Suppressor macrophage treated with lipopolysaccharide for 4 hours (primary cell): ENCODE data around the gene HES5.
A peak's percentile ranks its signal among the peaks of the same experiment; 100 is the strongest.

Experiments
- DNase-seq: peaks from one replicate; pipeline ENCODE4 v3.0.0-alpha.2; 2020

HES5 gene

GRCh38 chr1:2530513-2531361 is 674 bp upstream of the HES5 start:
- no peak for DNase-seq

- DNase-seq, result peak; percentile 62
Measured at GRCh38 chr1:2528966-2529783, 888 bp downstream of the HES5 start.

- no peak for DNase-seq
Measured at GRCh38 chr1:2528611-2528965, 1.5 kb downstream of the HES5 start.

DNA sequence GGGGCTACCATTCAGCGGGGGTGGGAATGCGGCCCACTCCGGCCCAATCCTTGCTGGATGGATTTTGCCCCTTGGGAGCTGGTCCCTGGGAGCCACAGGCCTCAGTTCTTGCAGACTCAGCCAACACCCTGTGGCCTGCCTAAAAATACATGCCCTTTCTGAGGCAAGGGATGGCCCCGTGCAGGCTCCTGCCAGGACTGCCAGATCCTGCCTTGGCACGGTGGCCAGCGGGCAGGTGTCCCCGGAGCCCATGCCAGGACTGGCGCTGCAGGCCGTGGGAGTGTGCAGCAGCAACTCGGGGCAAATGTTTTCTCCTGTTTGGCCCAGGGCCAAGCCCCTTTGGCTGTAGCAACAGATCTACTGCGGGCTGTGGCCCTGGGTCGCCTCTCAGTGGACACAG is 2.0 kb downstream of the HES5 start:
- DNase-seq, result no peak

DNA sequence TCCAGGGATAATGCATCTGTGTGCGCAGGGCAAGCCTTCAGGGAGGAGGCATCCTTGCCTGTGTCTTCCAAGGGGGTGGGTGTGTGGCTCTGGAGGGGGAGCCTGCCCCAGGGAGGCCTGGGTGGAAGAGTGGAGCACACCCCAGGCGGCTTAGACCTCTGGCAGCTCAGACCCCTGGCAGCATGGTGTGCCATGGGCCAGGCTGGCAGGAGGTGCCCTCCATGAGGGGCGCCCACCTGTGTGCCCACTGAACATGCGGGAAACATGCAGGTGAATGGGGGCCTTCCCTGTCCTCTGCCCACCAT is 2.6 kb downstream of the HES5 start:
- DNase-seq, result no peak

- DNase-seq, result peak; percentile 48
Measured at GRCh38 chr1:2526824-2527555, 3.1 kb downstream of the HES5 start.

GRCh38 chr1:2525920-2526823 is 3.9 kb downstream of the HES5 start, which contains the start of gene PANK4:
Gene PANK4 (minus strand): TSS chr1:2526596. CDS start chr1:2526587, 9 bp downstream.
- DNase-seq, result peak; percentile 97

GRCh38 chr1:2525572-2525919 is 4.5 kb downstream of the HES5 start:
- DNase-seq, result no peak

DNA sequence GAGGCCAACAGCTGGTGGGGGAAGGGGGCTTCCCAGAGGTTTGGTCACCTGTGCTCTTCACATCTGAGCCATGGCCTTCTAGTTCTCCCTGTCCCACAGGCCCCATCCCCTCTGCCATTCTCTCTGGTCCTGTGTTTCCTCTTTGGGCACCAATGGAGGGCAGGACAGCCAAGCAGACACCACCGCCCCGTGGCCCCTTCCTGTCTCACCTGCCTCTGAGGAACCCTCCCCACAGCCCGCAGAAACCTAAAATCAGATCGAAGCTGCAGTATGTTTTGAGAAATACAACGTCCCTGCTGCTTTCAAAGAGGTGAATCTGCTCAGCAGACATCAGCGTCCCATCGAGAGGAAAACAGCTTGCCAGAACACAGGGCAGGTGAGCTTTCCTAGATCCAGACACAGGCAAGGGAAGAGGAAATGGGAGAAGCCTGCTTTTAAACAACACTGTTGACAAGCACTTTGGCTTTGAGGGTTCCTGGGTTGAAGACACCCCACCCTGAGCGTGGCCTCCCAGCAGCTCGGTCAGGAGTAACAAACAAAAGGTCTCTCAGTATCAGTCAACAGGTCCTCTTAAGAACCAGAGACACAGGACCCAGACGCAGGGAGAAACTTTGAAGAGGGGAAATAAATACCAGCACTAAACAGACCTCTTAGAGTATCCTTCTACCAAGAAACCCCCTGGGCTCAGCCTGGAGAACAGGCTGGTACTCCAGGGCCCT is 6.0 kb downstream of the HES5 start:
- no peak for DNase-seq

DNA sequence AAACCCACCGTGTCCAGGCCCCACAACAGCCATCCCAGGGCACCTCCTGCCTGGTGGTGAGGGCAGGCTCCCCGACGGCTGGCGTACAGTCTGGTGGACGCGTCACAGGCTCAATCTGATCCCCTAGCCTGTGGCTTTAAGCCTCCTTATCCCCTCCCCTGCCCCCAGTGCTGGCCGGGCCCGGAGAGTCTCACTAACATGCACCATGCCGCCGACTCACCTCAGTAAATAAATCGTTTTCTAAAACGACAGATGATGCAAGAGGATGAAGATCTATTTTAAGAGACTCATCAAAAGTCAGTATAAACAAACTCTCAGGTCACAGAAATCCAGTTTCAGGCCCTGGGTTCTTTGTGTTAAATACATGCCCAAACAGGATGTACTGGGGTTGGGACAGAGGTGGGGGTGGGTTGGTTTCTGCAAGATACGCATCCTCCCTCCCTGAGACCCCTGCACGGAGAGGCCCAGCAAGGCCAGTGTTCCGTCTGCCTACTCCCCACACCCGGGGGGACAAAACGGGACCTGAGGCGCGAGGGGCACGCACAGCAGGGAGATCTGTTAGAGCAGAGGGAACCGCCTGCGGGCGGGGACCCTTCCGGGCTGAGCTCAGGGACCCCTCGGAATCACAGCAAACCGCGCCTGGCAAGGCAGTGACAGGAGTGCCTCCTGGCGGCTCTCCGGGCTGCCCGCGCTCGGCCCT is 6.7 kb downstream of the HES5 start:
- no peak for DNase-seq

- DNase-seq, result no peak
Measured at GRCh38 chr1:2522230-2522629, 7.8 kb downstream of the HES5 start.

DNA sequence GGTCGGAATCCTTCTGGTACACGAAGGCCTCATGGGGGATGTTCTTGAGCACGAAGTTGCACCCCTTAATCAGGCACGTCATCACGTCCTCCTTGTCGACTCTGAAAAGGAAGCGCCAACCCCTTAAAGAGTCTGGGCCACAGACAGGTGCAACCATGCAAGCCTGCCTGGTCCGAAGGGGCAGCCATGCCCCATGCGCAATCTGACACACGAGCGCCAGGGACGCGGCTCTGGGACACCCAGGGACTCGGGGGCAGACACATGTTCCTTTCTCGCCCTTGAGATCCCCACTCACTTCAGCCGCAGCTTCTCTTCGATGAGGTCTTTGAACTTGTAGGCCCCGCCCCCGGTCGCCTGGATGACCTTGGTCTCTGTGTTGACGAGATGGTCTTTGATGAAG is 9.3 kb downstream of the HES5 start:
- DNase-seq, result no peak

- no peak for DNase-seq
Measured at GRCh38 chr1:2520206-2520605, 9.9 kb downstream of the HES5 start.

- no peak for DNase-seq
Measured at GRCh38 chr1:2519729-2520128, 10.3 kb downstream of the HES5 start.

DNA sequence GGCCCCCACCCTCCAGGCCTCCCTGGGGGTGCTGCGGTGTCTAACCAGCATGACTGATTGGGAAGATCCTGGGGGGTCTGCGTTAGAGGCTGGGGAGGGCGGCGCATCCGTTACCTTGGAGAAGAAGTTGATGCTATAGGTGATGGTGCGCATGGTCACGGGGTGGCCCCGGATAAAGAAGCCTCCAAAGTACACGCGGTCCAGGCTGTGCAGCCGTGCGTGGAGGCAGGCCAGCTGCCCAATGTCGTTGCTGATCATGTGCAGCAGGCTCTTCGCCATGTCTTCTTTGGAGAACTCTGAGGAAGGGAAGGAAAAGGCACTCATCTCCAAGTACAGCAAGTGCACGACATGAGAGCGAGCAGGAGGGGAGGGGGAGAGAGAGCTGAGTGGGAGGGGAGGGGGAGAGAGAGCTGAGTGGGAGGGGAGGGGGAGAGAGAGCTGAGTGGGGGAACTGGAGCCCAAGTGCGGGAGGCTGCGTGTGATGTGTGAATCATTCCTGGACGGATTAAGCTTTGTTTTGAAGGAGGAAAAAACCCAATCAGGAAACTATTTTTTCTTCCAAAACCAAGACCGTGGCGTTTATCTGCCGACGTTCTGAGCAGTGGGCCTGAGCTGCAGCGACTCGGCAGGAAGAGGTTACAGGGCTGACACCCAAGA is 10.9 kb downstream of the HES5 start:
- DNase-seq, result no peak

GRCh38 chr1:2518528-2518927 is 11.5 kb downstream of the HES5 start:
- DNase-seq, result no peak

DNA sequence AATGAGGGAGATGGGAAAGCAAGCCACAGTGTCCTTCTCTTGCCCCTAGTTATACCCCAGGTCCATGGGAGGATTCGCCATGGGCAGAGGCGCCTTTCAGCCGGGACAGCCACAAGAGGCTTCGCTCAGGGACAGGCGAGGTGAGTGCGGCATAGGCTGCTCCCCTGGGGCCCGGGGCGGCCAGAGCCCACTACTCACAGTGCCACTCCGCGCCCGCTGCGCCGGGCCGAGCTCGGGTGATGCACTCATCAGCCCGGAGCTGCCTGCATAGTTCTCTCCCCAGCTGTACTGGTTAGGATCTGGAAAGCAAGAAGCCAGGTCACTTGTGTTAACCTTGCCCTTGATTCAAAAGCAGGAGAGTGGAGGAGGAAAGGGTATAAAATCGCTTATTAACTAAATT is 12.1 kb downstream of the HES5 start:
- DNase-seq, result no peak

- DNase-seq, result no peak
Measured at GRCh38 chr1:2516946-2517345, 13.1 kb downstream of the HES5 start.

GRCh38 chr1:2516124-2516523 is 13.9 kb downstream of the HES5 start:
- no peak for DNase-seq

- DNase-seq, result no peak
Measured at GRCh38 chr1:2515763-2516080, 14.3 kb downstream of the HES5 start.
